HG03039 (cell line): ENCODE results near the gene RUNX1.

Experiments used
- ATAC-seq: cut with Tn5 transposase; IDR thresholded peaks from one replicate; pipeline ENCODE4 v1.9.1; 2021; ENCODE audit warnings: mild to moderate bottlenecking, moderate library complexity; ENCODE audit not compliant: unreplicated experiment

RUNX1 gene

GRCh38 chr21:35048706-35049617, at the start of gene RUNX1:
Gene RUNX1, minus strand, starts transcription at chr21:35049302.
- ATAC-seq: peak; percentile 40

GRCh38 chr21:35097525-35097924, 48.4 kb upstream of the RUNX1 start:
- no peak for ATAC-seq

- no peak for ATAC-seq
Observed at GRCh38 chr21:35096959-35097358, 47.9 kb upstream of the RUNX1 start.

- no peak for ATAC-seq
Observed at GRCh38 chr21:35095859-35096291, 46.8 kb upstream of the RUNX1 start.

- no peak for ATAC-seq
Observed at GRCh38 chr21:35093514-35093913, 44.4 kb upstream of the RUNX1 start.

- no peak for ATAC-seq
Observed at GRCh38 chr21:35091496-35091895, 42.4 kb upstream of the RUNX1 start.

GRCh38 chr21:35090403-35090802, 41.3 kb upstream of the RUNX1 start:
- no peak for ATAC-seq

- ATAC-seq: no peak
Observed at GRCh38 chr21:35088319-35088771, 39.2 kb upstream of the RUNX1 start.

- no peak for ATAC-seq
Observed at GRCh38 chr21:35086357-35086756, 37.3 kb upstream of the RUNX1 start.

- ATAC-seq: no peak
Observed at GRCh38 chr21:35084869-35085268, 35.8 kb upstream of the RUNX1 start.

GRCh38 chr21:35083246-35083645, 34.1 kb upstream of the RUNX1 start:
- no peak for ATAC-seq

- ATAC-seq: no peak
Observed at GRCh38 chr21:35081861-35082260, 32.8 kb upstream of the RUNX1 start.

- ATAC-seq: no peak
Observed at GRCh38 chr21:35079181-35079580, 30.1 kb upstream of the RUNX1 start.

GRCh38 chr21:35077975-35078374, 28.9 kb upstream of the RUNX1 start:
- no peak for ATAC-seq

- ATAC-seq: no peak
Observed at GRCh38 chr21:35077466-35077865, 28.4 kb upstream of the RUNX1 start.

- ATAC-seq: no peak
Observed at GRCh38 chr21:35075546-35075945, 26.4 kb upstream of the RUNX1 start.

GRCh38 chr21:35072960-35073359, 23.9 kb upstream of the RUNX1 start:
- no peak for ATAC-seq

GRCh38 chr21:35072557-35072956, 23.5 kb upstream of the RUNX1 start:
- ATAC-seq: no peak

GRCh38 chr21:35071347-35071746, 22.2 kb upstream of the RUNX1 start:
- no peak for ATAC-seq

- no peak for ATAC-seq
Observed at GRCh38 chr21:35070436-35070835, 21.3 kb upstream of the RUNX1 start.

- no peak for ATAC-seq
Observed at GRCh38 chr21:35066824-35067223, 17.7 kb upstream of the RUNX1 start.

- no peak for ATAC-seq
Observed at GRCh38 chr21:35063428-35064172, 14.5 kb upstream of the RUNX1 start.
